Measurements from ENCODE around the gene SLC9C2.

Gene SLC9C2

GRCh38 chr1:173482683-173483082 lies 120.2 kb downstream of the SLC9C2 start:
- H3K4me3 ChIP-seq (IDR thresholded peaks at IDR 0.05; ENCODE audit: insufficient read depth, low read depth, low read length), result no peak overlapping the region
- H3K36me3 ChIP-seq (ENCODE audit: insufficient read depth), result peaks cover 26% of the 10 kb centered on the region; the same call in 1 of the 2 replicates
- no peak for TF ChIP-seq CTCF (conservative IDR thresholded peaks at IDR 0.05; ENCODE audit: low read depth, low read length)
- no peaks in the 10 kb centered on the region for H4K20me1 ChIP-seq (ENCODE audit: insufficient read depth)
- H2AFZ ChIP-seq (ENCODE audit: low read depth), result no peak overlapping the region
- no peak overlapping the region for H3K9ac ChIP-seq
- no peak overlapping the region for H3K27ac ChIP-seq
- H3K79me2 ChIP-seq (ENCODE audit: insufficient read depth, low read depth), result peaks cover 15% of the 10 kb centered on the region; the same call in 1 of the 2 replicates
- no peak overlapping the region for H3K4me2 ChIP-seq
- no peaks in the 10 kb centered on the region for H3K27me3 ChIP-seq (ENCODE audit: insufficient read depth, low read depth)
- H3K4me1 ChIP-seq (ENCODE audit: low read depth, poor library complexity, severe bottlenecking), result peaks cover 17% of the 10 kb centered on the region

GRCh38 chr1:173481195-173481772 lies 121.6 kb downstream of the SLC9C2 start:
- Histone ChIP-seq H3K4me2 (no peak overlapping the region), H3K9ac (no peak overlapping the region), H3K27ac (no peak overlapping the region), H4K20me1 (ENCODE audit: insufficient read depth) (no peaks in the 10 kb centered on the region), H3K36me3 (ENCODE audit: insufficient read depth) (peaks cover 21% of the 10 kb centered on the region; the same call in 1 of the 2 replicates), H2AFZ (ENCODE audit: low read depth) (no peak overlapping the region), H3K79me2 (ENCODE audit: insufficient read depth, low read depth) (peaks cover 15% of the 10 kb centered on the region; the same call in 1 of the 2 replicates), H3K27me3 (ENCODE audit: insufficient read depth, low read depth) (no peaks in the 10 kb centered on the region), H3K4me1 (ENCODE audit: low read depth, poor library complexity, severe bottlenecking) (peaks cover 18% of the 10 kb centered on the region), H3K4me3 (IDR thresholded peaks at IDR 0.05; ENCODE audit: insufficient read depth, low read depth, low read length) (no peak overlapping the region)
- TF ChIP-seq CTCF (conservative IDR thresholded peaks at IDR 0.05; ENCODE audit: low read depth, low read length), result no peak

- TF ChIP-seq CTCF (conservative IDR thresholded peaks at IDR 0.05; ENCODE audit: low read depth, low read length), result no peak
- peaks cover 15% of the 10 kb centered on the region; the same call in 1 of the 2 replicates for H3K79me2 ChIP-seq (ENCODE audit: insufficient read depth, low read depth)
- no peak overlapping the region for H3K9ac ChIP-seq
- H3K4me2 ChIP-seq, result no peak overlapping the region
- no peak overlapping the region for H2AFZ ChIP-seq (ENCODE audit: low read depth)
- peaks cover 29% of the 10 kb centered on the region for H3K4me1 ChIP-seq (ENCODE audit: low read depth, poor library complexity, severe bottlenecking)
- H3K36me3 ChIP-seq (ENCODE audit: insufficient read depth), result peaks cover 21% of the 10 kb centered on the region; the same call in 1 of the 2 replicates
- no peaks in the 10 kb centered on the region for H3K27me3 ChIP-seq (ENCODE audit: insufficient read depth, low read depth)
- no peak overlapping the region for H3K4me3 ChIP-seq (IDR thresholded peaks at IDR 0.05; ENCODE audit: insufficient read depth, low read depth, low read length)
- no peak overlapping the region for H3K27ac ChIP-seq
- no peaks in the 10 kb centered on the region for H4K20me1 ChIP-seq (ENCODE audit: insufficient read depth)
Observed at GRCh38 chr1:173479649-173480048, 123.2 kb downstream of the SLC9C2 start.

GRCh38 chr1:173478094-173478674 lies 124.7 kb downstream of the SLC9C2 start:
- Histone ChIP-seq H3K4me2 (peak overlapping the region; percentile 93), H3K4me1 (ENCODE audit: low read depth, poor library complexity, severe bottlenecking) (peaks cover 29% of the 10 kb centered on the region), H3K4me3 (IDR thresholded peaks at IDR 0.05; ENCODE audit: insufficient read depth, low read depth, low read length) (peak overlapping the region; percentile 86), H3K36me3 (ENCODE audit: insufficient read depth) (peaks cover 11% of the 10 kb centered on the region; the same call in 1 of the 2 replicates), H3K79me2 (ENCODE audit: insufficient read depth, low read depth) (peaks cover 15% of the 10 kb centered on the region; the same call in 1 of the 2 replicates), H3K27me3 (ENCODE audit: insufficient read depth, low read depth) (no peaks in the 10 kb centered on the region), H3K27ac (peak overlapping the region; percentile 43; the same call in 1 of the 2 replicates), H4K20me1 (ENCODE audit: insufficient read depth) (no peaks in the 10 kb centered on the region), H2AFZ (ENCODE audit: low read depth) (peak overlapping the region; percentile 90), H3K9ac (peak overlapping the region; percentile 75; the same call in 1 of the 2 replicates)
- no peak for TF ChIP-seq CTCF (conservative IDR thresholded peaks at IDR 0.05; ENCODE audit: low read depth, low read length)

All from KMS-11 (cell line).